Ishikawa (cell line): Measurements from ENCODE around the gene CDC20.

Source experiments
- CREB1 ChIP-seq: IDR thresholded peaks from 2 replicates; pipeline ENCODE4 v1.6.1; 2012; ENCODE audit warnings: low read depth
- NFIC ChIP-seq: IDR thresholded peaks from 2 replicates; pipeline ENCODE4 v1.6.1; 2012
- RAD21 ChIP-seq: IDR thresholded peaks from 2 replicates; pipeline ENCODE4 v1.6.1; 2012; ENCODE audit warnings: low read depth
- TAF1 ChIP-seq: IDR thresholded peaks from 2 replicates; pipeline ENCODE4 v1.6.1; 2012; ENCODE audit warnings: low read depth, mild to moderate bottlenecking
- TF ChIP-seq, protein P1 (sequence below): IDR thresholded peaks from 2 replicates; pipeline ENCODE4 v1.6.1; 2012

DNA sequence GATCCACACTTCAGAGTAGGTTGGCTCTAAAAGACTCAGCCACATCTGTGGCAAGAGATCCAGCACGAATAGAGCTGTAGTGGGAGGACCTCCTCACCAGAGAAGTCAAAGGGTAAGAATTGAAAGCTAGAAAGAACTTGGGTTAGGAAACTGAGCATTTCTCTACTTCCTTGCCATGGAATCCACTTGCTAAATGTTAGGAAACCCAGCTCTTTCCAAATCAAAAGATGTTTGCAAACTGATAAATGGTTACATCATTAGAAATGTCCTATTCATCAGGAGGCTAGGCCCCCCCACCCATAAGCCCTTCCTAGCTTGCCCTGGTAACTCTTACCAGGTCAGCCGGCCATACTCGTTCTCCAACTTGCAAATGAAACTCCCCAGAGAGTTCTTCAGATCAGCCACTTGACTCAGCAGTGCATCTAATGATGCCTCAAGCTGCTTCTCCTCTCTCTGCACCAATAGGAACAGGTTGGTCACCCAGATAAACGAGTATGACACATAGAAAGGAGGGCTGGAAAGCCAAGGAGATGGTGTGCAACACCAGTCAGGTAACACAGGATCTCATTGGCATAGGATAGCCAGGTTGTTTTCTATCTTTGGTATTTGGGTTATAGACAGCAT, 29.3 kb downstream of the CDC20 start:
- TF ChIP-seq NFIC (no peak), RAD21 (no peak), TAF1 (no peak), CREB1 (no peak)
- TF ChIP-seq, protein P1, sequence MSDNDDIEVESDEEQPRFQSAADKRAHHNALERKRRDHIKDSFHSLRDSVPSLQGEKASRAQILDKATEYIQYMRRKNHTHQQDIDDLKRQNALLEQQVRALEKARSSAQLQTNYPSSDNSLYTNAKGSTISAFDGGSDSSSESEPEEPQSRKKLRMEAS: no peak
